ENCODE results near the gene DTNB.

- TF ChIP-seq, protein P1, sequence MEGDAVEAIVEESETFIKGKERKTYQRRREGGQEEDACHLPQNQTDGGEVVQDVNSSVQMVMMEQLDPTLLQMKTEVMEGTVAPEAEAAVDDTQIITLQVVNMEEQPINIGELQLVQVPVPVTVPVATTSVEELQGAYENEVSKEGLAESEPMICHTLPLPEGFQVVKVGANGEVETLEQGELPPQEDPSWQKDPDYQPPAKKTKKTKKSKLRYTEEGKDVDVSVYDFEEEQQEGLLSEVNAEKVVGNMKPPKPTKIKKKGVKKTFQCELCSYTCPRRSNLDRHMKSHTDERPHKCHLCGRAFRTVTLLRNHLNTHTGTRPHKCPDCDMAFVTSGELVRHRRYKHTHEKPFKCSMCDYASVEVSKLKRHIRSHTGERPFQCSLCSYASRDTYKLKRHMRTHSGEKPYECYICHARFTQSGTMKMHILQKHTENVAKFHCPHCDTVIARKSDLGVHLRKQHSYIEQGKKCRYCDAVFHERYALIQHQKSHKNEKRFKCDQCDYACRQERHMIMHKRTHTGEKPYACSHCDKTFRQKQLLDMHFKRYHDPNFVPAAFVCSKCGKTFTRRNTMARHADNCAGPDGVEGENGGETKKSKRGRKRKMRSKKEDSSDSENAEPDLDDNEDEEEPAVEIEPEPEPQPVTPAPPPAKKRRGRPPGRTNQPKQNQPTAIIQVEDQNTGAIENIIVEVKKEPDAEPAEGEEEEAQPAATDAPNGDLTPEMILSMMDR (IDR thresholded peaks at IDR 0.05; ENCODE audit: insufficient read depth, low read length) = no peak
- TF ChIP-seq REST (IDR thresholded peaks at IDR 0.05; ENCODE audit: insufficient replicate concordance, low read depth) = no peak
- no peak for TF ChIP-seq POLR2AphosphoS5 (IDR thresholded peaks at IDR 0.05; ENCODE audit: low read depth)
- TF ChIP-seq GABPA (IDR thresholded peaks at IDR 0.05; ENCODE audit: low read depth) = no peak
Observed at GRCh38 chr2:25592766-25593292, 80.5 kb downstream of the DTNB start.
